GM18520 (cell line): Measurements from ENCODE around the gene TSPAN5.
"Not testable (repeated sequence)": the region's sequence is repeated elsewhere in the genome, so short reads cannot be mapped to it uniquely, and the experiment has no call there.

Experiments used
- ATAC-seq: cut with Tn5 transposase; IDR thresholded peaks from one replicate; pipeline ENCODE4 v1.9.1; 2021; ENCODE audit not compliant: unreplicated experiment

Gene TSPAN5

GRCh38 chr4:98504091-98504490 lies 154.3 kb downstream of the TSPAN5 start:
- no peak for ATAC-seq

GRCh38 chr4:98503676-98504075 lies 154.7 kb downstream of the TSPAN5 start:
- no peak for ATAC-seq

GRCh38 chr4:98502624-98503023 lies 155.8 kb downstream of the TSPAN5 start:
- ATAC-seq, result no peak

GRCh38 chr4:98502031-98502430 lies 156.4 kb downstream of the TSPAN5 start:
- ATAC-seq, result no peak

- no peak for ATAC-seq
Observed at GRCh38 chr4:98501383-98501782, 157.0 kb downstream of the TSPAN5 start.

- no peak for ATAC-seq
Observed at GRCh38 chr4:98498774-98499173, 159.6 kb downstream of the TSPAN5 start.

GRCh38 chr4:98496152-98496845 lies 162.1 kb downstream of the TSPAN5 start:
- no peak for ATAC-seq

- ATAC-seq, result peak; percentile 75
Observed at GRCh38 chr4:98493296-98493695, 165.1 kb downstream of the TSPAN5 start.

- no peak for ATAC-seq
Observed at GRCh38 chr4:98491899-98492559, 166.4 kb downstream of the TSPAN5 start.

GRCh38 chr4:98490251-98490650 lies 168.2 kb downstream of the TSPAN5 start:
- ATAC-seq, result no peak

- ATAC-seq, result no peak
Observed at GRCh38 chr4:98485816-98486345, 172.5 kb downstream of the TSPAN5 start.

- ATAC-seq, result no peak
Observed at GRCh38 chr4:98484031-98484430, 174.4 kb downstream of the TSPAN5 start.

GRCh38 chr4:98482847-98483806 lies 175.3 kb downstream of the TSPAN5 start:
- ATAC-seq, result peak; percentile 96

- ATAC-seq, result no peak
Observed at GRCh38 chr4:98482503-98482846, 175.9 kb downstream of the TSPAN5 start.

- no peak for ATAC-seq
Observed at GRCh38 chr4:98481167-98481566, 177.2 kb downstream of the TSPAN5 start.

GRCh38 chr4:98480535-98480934 lies 177.9 kb downstream of the TSPAN5 start:
- no peak for ATAC-seq

- not testable (repeated sequence) for ATAC-seq
Observed at GRCh38 chr4:98479590-98479989, 178.8 kb downstream of the TSPAN5 start.

GRCh38 chr4:98476891-98477290 lies 181.5 kb downstream of the TSPAN5 start:
- ATAC-seq, result no peak

GRCh38 chr4:98474408-98474844 lies 184.0 kb downstream of the TSPAN5 start:
- no peak for ATAC-seq

- ATAC-seq, result no peak
Observed at GRCh38 chr4:98473046-98473445, 185.4 kb downstream of the TSPAN5 start.

GRCh38 chr4:98470831-98471230 lies 187.6 kb downstream of the TSPAN5 start:
- no peak for ATAC-seq
